NOMO-1 treated with dmso at 0.1 percent for 144 hours (cell line): ENCODE results near the gene PPP1R15A.
"Not testable (repeated sequence)": the region's sequence is repeated elsewhere in the genome, so short reads cannot be mapped to it uniquely, and the experiment has no call there.

Experiments used
- DNase-seq: peaks from one replicate; lab custom pipeline; 2025; ENCODE audit not compliant: unreplicated experiment; lab: John Stamatoyannopoulos, UW

Gene PPP1R15A

DNA sequence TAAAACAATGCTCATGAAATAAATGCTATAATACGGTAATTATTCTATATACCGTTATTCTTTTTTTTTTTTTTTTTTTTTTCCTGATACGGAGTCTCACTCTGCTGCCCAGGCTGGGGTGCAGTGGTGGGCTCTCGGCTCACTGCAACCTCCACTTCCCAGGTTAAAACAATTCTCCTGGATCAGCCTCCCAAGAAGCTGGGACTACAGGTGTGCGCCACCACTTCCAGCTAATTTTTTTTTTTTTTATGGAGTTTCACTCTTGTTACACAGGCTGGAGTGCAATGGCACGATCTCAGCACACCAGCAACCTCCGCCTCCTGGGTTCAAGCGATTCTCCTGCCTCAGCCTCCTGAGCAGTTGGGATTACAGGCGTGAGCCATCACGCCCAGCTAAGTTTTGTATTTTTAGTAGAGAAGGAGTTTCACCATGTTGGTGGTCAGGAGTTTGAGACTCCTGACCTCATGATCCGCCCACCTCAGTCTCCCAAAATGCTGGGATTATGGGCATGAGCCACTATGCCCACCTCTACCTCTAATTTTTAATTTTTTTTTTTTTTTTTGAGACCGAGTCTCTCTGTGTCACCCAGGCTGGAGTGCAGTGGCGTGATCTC, 6.9 kb downstream of the PPP1R15A start:
- DNase-seq: no peak

- not testable (repeated sequence) for DNase-seq
Observed at GRCh38 chr19:48879696-48880095, 7.5 kb downstream of the PPP1R15A start.

DNA sequence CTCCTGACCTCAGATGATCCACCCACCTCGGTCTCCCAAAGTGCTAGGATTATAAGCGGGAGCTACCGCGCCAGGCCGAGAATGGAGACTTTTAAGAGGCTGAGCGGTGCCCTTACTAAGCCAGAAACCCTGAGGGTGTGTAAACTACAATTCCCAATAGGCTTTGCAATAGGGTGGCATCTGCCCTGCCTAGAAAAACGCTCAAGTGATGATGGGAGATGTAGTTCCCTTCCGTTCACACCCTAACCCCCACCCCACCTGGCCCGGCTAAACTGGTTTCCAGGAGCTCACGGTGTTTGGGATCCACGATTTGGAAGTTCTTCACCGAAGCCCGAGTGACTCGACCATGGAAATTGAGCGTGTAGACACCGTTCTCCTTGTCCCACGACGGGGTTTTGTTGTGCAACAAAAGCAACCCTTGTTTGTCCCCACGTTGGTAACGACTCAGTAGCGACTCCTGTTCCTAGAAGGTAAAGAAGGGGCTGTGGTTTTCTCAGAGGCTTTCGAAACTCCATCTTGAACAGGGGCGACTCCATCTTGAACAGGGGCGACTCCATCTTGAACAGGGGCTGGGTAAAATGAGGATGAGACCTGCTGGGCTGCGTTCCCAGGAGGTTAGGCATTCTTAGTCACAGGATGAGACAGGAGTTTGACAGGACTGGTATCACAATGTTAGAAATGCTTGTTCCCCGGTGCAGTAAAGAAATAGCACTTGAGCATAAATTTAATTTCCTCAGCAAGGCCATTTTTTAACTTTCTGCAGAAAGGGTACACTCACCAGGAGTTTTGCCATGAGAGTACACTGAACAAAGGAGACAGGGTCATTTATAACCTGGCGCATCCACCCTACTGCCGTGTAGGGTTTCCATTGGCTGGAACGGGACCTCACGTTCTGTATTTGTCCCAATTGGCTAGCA, 9.8 kb downstream of the PPP1R15A start:
- no peak for DNase-seq

DNA sequence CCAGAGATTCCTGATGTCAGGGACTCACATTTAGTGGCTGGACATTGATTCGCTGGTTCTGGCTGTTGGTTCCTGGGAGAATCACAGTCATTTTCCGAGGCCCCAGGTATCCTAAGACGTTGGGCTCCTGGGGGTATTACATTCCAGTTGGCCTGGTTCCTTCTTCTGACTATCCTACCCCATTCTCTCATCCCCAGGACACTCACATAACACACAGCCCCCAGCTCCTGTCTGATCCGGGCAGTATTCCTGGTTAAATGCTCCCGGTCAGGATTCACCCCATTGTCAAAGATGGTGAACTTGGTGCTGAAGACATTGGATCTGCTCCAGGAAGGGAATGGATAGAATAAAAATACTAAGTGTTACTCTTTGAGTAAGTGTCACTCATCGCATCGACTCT, 11.5 kb downstream of the PPP1R15A start:
- DNase-seq: no peak

- no peak for DNase-seq
Observed at GRCh38 chr19:48887861-48888612, 15.8 kb downstream of the PPP1R15A start.

DNA sequence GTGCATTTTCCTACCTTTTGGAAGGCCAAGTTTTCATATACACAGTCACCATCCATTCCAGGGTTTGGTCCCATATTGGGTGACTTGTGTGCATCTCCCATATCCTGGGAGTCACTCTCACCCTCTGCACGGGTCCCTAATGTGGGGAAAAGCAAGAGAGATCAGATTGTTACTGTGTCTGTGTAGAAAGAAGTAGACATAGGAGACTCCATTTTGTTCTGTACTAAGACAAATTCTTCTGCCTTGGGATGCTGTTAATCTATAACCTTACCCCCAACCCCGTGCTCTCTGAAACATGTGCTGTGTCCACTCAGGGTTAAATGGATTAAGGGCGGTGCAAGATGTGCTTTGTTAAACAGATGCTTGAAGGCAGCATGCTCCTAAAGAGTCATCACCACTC, 17.3 kb downstream of the PPP1R15A start:
- not testable (repeated sequence) for DNase-seq

DNA sequence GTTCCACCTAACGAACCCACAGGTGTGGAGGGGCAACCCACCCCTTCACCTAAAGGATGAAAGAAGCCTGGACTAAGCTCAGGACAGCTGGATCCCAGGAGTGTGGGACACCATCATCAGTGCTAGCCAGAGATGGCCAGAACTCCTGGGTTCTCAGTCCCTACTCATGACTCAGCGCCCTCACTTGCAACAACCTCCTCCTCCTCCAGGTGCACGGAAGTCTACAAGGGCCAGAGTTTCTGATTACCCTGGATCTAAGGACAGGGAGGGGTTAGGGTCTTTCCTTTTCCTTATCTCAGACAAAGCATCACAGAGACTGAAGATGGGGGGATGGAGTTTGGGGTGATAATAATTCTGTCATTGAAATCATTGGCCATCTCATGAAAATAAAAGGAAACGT, 18.3 kb downstream of the PPP1R15A start:
- DNase-seq: no peak

- no peak for DNase-seq
Observed at GRCh38 chr19:48895226-48895625, 23.0 kb downstream of the PPP1R15A start.

- DNase-seq: no peak
Observed at GRCh38 chr19:48896191-48896720, 24.0 kb downstream of the PPP1R15A start.

GRCh38 chr19:48897181-48897580, 25.0 kb downstream of the PPP1R15A start:
- no peak for DNase-seq

DNA sequence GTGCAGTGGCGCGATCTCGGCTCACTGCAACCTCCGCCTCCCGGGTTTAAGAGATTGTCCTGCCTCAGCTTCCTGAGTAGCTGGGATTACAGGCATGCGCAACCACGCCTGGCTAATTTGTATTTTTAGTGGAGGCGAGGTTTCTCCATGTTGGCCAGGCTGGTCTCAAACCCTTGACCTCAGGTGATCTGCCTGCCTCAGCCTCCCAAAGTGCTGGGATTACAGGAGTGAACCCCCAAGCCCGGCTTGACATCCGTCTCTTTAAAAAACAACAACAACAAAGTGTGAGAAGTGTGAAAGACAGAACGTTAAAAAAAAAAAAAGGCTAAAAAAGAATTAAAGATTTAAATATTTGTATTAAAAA, 27.1 kb downstream of the PPP1R15A start:
- not testable (repeated sequence) for DNase-seq

DNA sequence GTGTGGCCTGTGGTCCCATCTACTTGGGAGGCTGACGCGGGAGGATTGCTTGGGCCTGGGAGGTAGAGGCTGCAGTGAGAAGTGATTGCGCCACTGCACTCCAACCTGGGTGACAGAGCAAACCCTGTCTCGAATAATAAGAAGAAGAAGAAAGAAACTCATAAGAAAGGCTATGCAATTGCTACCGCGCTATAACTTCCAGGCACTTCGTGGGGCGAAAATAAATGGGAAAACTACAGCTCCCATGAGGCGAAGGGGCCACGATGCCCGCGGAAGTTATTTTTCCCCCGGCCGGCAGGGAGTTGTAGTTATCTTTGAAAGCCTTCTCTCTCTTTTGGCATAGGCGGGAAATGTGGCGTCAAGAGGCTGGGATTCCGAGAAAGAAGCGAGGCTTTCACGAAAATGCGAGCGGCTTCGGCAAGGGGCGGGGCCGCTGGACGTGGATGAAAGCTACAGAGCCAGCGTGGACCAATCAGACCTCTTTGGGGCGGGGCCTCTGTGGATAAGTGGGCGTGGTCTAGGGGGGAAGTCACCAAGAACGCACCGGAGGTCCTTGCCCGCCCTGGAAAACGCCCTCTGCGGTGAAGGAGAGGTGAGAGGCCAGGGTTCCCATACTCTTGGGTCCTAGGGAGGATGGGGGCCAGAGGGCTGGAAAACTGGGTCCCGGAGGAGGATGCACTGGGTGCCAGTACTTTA, 27.7 kb downstream of the PPP1R15A start, which contains the start of gene NUCB1:
Gene NUCB1, plus strand, starts transcription at position 532 of the 696 bp plus-strand sequence. CDS start 485 bp downstream, outside the sequence.
- DNase-seq: peak; percentile 90

DNA sequence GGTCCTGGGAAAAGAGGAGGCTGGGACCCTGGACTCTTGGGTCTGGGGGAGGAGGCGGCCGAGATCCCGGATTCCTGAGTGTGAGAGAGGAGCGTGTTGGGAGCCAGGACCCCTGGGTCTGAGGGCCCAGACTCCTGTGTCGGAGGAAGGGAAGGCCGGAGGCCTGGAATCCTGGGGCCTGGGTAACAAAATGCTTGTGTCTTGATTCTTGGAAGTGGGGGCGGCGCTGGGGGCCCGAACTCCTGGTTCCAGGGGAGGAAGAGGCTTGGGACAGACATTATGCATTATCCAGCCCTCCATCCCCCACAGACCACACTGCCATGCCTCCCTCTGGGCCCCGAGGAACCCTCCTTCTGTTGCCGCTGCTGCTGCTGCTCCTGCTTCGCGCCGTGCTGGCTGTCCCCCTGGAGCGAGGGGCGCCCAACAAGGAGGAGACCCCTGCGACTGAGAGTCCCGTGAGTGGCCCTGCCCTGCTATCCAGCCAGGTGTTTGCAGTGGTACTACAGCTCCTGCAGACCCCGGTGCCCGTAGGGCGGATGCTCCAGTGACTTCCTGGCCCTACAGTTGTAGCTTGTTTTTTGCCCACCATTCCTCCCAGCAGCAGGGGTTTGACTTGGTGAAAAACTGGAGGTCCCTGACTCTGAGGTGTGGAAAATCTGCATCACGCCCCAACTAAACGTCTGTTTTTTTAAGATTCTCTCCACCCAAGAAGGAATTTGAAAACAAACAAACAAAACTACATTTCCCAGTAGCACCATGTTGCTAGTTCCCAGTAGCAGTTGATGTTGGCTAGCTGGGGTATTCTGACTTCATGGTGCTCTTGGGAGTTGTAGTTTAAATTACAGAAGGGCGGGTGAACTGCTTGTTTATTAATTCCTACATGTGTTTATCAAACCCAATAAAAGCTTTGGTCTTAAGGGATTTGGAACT, 28.5 kb downstream of the PPP1R15A start:
- DNase-seq: no peak

DNA sequence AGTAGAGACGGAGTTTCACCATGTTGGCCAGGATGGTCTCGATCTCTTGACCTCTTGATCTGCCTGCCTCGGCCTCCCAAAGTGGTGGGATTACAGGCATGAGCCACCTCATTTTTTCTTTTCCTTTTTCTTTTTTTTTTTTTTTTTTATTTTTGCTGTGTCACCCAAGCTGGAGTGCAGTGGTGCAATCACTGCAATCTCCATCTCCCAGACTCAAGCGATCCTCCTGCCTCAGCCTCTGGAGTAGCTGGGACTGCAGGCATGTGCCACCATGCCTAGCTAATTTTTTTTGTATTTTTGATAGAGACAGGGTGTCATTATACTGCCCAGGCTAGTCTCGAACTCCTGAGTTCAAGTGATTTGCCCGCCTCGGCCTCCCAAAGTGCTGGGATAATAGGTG, 30.1 kb downstream of the PPP1R15A start:
- not testable (repeated sequence) for DNase-seq

DNA sequence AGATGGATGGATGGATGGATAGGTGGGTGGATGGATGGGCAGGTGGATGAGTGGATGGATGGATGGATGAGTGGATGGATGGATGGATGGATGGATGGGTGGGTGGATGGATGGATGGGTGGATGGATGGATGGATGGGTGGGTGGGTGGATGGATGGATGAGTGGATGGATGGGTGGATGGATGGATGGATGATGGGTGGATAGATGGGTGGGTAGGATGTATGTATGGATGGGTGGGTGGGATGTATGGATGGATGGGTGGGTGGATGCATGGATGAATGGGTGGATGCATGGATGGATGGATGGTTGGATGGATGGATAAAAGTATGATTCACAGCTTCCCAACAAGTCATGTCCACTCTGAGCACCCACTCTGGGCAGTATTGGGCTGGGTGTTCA, 31.6 kb downstream of the PPP1R15A start:
- DNase-seq: not testable (repeated sequence)

GRCh38 chr19:48905664-48906063, 33.4 kb downstream of the PPP1R15A start:
- no peak for DNase-seq

DNA sequence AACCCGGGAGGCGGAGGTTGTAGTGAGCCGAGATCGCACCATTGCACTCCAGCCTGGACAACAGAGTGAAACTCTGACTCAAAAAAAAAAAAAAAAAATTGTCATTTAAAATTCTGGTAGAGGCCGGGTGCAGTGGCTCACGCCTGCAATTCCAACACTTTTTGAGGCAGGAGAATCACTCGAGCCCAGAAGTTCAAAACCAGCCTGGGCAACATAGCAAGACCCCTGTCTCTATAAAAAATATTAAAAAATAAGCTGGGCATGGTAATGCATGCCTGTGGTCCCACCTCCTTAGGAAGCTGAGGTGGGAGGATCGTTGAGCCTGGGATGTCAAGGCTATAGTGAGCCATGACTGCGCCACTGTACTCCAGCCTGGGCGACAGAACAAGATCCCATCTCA, 34.1 kb downstream of the PPP1R15A start:
- no peak for DNase-seq

DNA sequence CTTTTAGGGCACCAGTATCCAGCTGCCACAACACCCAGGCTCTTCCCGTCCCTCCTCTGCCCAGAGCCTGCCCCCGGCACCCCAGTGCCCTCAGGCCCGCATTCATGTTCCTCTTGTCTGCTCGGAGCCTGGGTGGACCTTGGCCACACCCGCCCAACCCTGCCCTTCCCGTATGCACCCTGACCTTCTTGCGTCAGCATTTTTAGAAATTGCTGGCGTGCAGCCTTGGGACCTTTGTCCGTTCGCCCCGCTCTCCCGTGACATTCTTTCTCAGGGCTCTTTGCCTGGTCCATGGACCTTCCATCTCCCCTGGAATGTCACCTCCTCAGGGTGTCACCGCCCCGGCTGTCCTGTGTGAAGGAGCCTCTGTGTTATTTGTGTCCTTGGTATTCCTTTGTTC, 35.5 kb downstream of the PPP1R15A start:
- no peak for DNase-seq

DNA sequence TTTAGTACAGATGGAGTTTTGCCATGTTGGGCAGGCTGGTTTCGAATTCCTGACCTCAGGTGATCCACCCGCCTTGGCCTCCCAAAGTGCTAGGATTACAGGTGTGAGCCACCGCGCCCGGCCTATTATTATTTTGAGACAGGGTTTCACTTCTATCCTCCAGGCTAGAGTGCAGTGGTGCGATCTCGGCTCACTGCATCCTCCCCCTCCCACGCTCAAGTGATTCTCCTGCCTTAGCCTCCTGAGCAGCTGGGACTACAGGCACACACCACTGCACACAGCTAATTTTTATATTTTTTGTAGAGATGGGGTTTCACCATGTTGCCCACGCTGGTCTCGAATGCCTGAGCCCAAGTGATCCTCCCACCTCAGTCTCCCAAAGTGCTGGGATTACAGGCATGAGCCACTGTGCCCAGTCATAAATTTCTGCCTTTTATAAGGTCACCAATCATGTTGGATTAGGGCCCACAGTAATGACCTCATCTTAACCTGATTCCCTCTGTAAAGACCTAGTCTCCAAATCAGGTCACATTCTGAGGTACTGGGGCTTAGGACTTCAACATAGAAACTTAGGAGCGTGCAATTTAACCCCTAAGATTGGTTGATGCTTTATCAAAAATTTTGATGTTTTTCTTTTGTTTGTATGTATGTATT, 37.3 kb downstream of the PPP1R15A start:
- DNase-seq: not testable (repeated sequence)
